Activated naive CD8-positive, alpha-beta T cell (primary cell): ENCODE data around the gene MYORG.
A peak's percentile ranks its signal among the peaks of the same experiment; 100 is the strongest.
"Not testable (repeated sequence)": the region's sequence is repeated elsewhere in the genome, so short reads cannot be mapped to it uniquely, and the experiment has no call there.

ENCODE experiments used
- H3K27ac Mint-ChIP-seq: one replicate; pipeline ENCODE4 v1.8.0; 2021; ENCODE audit warnings: mixed read lengths
- H3K27me3 Mint-ChIP-seq: one replicate; pipeline ENCODE4 v1.8.0; 2021; ENCODE audit warnings: mixed read lengths
- H3K36me3 Mint-ChIP-seq: one replicate; pipeline ENCODE4 v1.8.0; 2021; ENCODE audit warnings: mixed read lengths
- H3K4me1 Mint-ChIP-seq: one replicate; pipeline ENCODE4 v1.8.0; 2021; ENCODE audit warnings: low read depth, mixed read lengths
- H3K4me3 Mint-ChIP-seq: one replicate; pipeline ENCODE4 v1.8.0; 2021; ENCODE audit warnings: mild to moderate bottlenecking, mixed read lengths
- H3K9me3 Mint-ChIP-seq: one replicate; pipeline ENCODE4 v1.8.0; 2021; ENCODE audit warnings: low read depth, mixed read lengths

The MYORG gene

GRCh38 chr9:34378376-34379060 is 1.8 kb upstream of the MYORG start:
- Mint-ChIP-seq H3K9me3 (no peaks in the 10 kb centered on the region), H3K27ac (no peak overlapping the region), H3K36me3 (no peaks in the 10 kb centered on the region), H3K4me3 (peak overlapping the region; percentile 60), H3K4me1 (peaks cover 41% of the 10 kb centered on the region), H3K27me3 (no peaks in the 10 kb centered on the region)

- H3K36me3 Mint-ChIP-seq: no peaks in the 10 kb centered on the region
- peak overlapping the region; percentile 92 for H3K4me3 Mint-ChIP-seq
- no peak overlapping the region for H3K27ac Mint-ChIP-seq
- H3K9me3 Mint-ChIP-seq: no peaks in the 10 kb centered on the region
- no peaks in the 10 kb centered on the region for H3K27me3 Mint-ChIP-seq
- H3K4me1 Mint-ChIP-seq: peaks cover 41% of the 10 kb centered on the region
These were observed 677 bp upstream of the MYORG start for GRCh38 chr9:34377404-34377746.

- H3K4me1 Mint-ChIP-seq: peaks cover 36% of the 10 kb centered on the region
- H3K27ac Mint-ChIP-seq: peak overlapping the region; percentile 58
- no peaks in the 10 kb centered on the region for H3K9me3 Mint-ChIP-seq
- H3K27me3 Mint-ChIP-seq: no peaks in the 10 kb centered on the region
- peak overlapping the region; percentile 92 for H3K4me3 Mint-ChIP-seq
- H3K36me3 Mint-ChIP-seq: no peaks in the 10 kb centered on the region
These were observed 650 bp downstream of the MYORG start for GRCh38 chr9:34375901-34376595.

- no peak overlapping the region for H3K27ac Mint-ChIP-seq
- no peaks in the 10 kb centered on the region for H3K36me3 Mint-ChIP-seq
- H3K4me3 Mint-ChIP-seq: peak overlapping the region; percentile 92
- H3K4me1 Mint-ChIP-seq: peaks cover 31% of the 10 kb centered on the region
- no peaks in the 10 kb centered on the region for H3K27me3 Mint-ChIP-seq
- no peaks in the 10 kb centered on the region for H3K9me3 Mint-ChIP-seq
These were observed 1.7 kb downstream of the MYORG start for GRCh38 chr9:34374905-34375552.

GRCh38 chr9:34374339-34374738 is 2.4 kb downstream of the MYORG start:
- H3K27ac Mint-ChIP-seq: no peak overlapping the region
- peaks cover 25% of the 10 kb centered on the region for H3K4me1 Mint-ChIP-seq

GRCh38 chr9:34373749-34374148 is 2.9 kb downstream of the MYORG start:
- peaks cover 22% of the 10 kb centered on the region for H3K4me1 Mint-ChIP-seq
- H3K27ac Mint-ChIP-seq: no peak overlapping the region
- no peaks in the 10 kb centered on the region for H3K9me3 Mint-ChIP-seq
- no peak overlapping the region for H3K4me3 Mint-ChIP-seq
- H3K36me3 Mint-ChIP-seq: peaks cover under 1% of the 10 kb centered on the region
- no peaks in the 10 kb centered on the region for H3K27me3 Mint-ChIP-seq

More at GRCh38 chr9:34374339-34374738, 2.4 kb downstream of the MYORG start:
- no peak overlapping the region for H3K4me3 Mint-ChIP-seq
- no peaks in the 10 kb centered on the region for H3K27me3 Mint-ChIP-seq
- no peaks in the 10 kb centered on the region for H3K9me3 Mint-ChIP-seq
- no peaks in the 10 kb centered on the region for H3K36me3 Mint-ChIP-seq

GRCh38 chr9:34372467-34373011 is 4.2 kb downstream of the MYORG start:
- Mint-ChIP-seq H3K36me3 (peaks cover 7% of the 10 kb centered on the region), H3K27me3 (no peaks in the 10 kb centered on the region), H3K27ac (no peak overlapping the region), H3K4me3 (no peak overlapping the region), H3K9me3 (no peaks in the 10 kb centered on the region), H3K4me1 (peaks cover 16% of the 10 kb centered on the region)

GRCh38 chr9:34371886-34372466 is 4.7 kb downstream of the MYORG start:
- H3K27me3 Mint-ChIP-seq: no peaks in the 10 kb centered on the region
- peaks cover 13% of the 10 kb centered on the region for H3K4me1 Mint-ChIP-seq
- H3K27ac Mint-ChIP-seq: no peak overlapping the region
- H3K9me3 Mint-ChIP-seq: no peaks in the 10 kb centered on the region
- no peak overlapping the region for H3K4me3 Mint-ChIP-seq
- H3K36me3 Mint-ChIP-seq: peaks cover 7% of the 10 kb centered on the region

GRCh38 chr9:34370970-34371880 is 5.5 kb downstream of the MYORG start:
- Mint-ChIP-seq H3K36me3 (peaks cover 7% of the 10 kb centered on the region), H3K4me1 (peaks cover 10% of the 10 kb centered on the region), H3K27me3 (no peaks in the 10 kb centered on the region), H3K4me3 (no peak overlapping the region), H3K27ac (no peak overlapping the region), H3K9me3 (no peaks in the 10 kb centered on the region)

GRCh38 chr9:34370335-34370969 is 6.2 kb downstream of the MYORG start:
- H3K36me3 Mint-ChIP-seq: peaks cover 7% of the 10 kb centered on the region
- H3K9me3 Mint-ChIP-seq: no peaks in the 10 kb centered on the region
- H3K4me1 Mint-ChIP-seq: peaks cover 2% of the 10 kb centered on the region
- H3K27me3 Mint-ChIP-seq: no peaks in the 10 kb centered on the region
- no peak overlapping the region for H3K4me3 Mint-ChIP-seq
- H3K27ac Mint-ChIP-seq: no peak overlapping the region

- no peaks in the 10 kb centered on the region for H3K4me1 Mint-ChIP-seq
- H3K27ac Mint-ChIP-seq: no peak overlapping the region
- H3K9me3 Mint-ChIP-seq: no peaks in the 10 kb centered on the region
- no peak overlapping the region for H3K4me3 Mint-ChIP-seq
- no peaks in the 10 kb centered on the region for H3K27me3 Mint-ChIP-seq
- H3K36me3 Mint-ChIP-seq: peaks cover 7% of the 10 kb centered on the region
These were observed 7.1 kb downstream of the MYORG start for GRCh38 chr9:34369636-34370035.

- not testable (repeated sequence) for H3K36me3 Mint-ChIP-seq, H3K4me3 Mint-ChIP-seq, H3K9me3 Mint-ChIP-seq, H3K4me1 Mint-ChIP-seq, H3K27ac Mint-ChIP-seq, H3K27me3 Mint-ChIP-seq
These were observed 7.9 kb downstream of the MYORG start for GRCh38 chr9:34368796-34369195.

GRCh38 chr9:34367751-34368410 is 8.8 kb downstream of the MYORG start:
- not testable (repeated sequence) for H3K36me3 Mint-ChIP-seq, H3K27me3 Mint-ChIP-seq, H3K27ac Mint-ChIP-seq, H3K4me3 Mint-ChIP-seq, H3K9me3 Mint-ChIP-seq
- peaks cover 13% of the 10 kb centered on the region for H3K4me1 Mint-ChIP-seq
